OCI-LY7 (cell line): ENCODE measurements around the gene ZW10.

ENCODE experiments used
- CTCF ChIP-seq: fragments of 200-600 bp; sonication (generic); conservative IDR thresholded peaks from 2 replicates; pipeline ENCODE4 v1.5.1; 2014; ENCODE audit warnings: mild to moderate bottlenecking, antibody characterized with exemption, low read length, moderate library complexity, mixed read lengths
- EZH2phosphoT487 ChIP-seq: fragments of 200-600 bp; sonication (generic); IDR thresholded peaks from 2 replicates; pipeline ENCODE4 v1.6.1; 2018; ENCODE audit warnings: low read depth, borderline replicate concordance, mild to moderate bottlenecking, mixed run types, antibody characterized with exemption, low read length, moderate library complexity, mixed read lengths

- TF ChIP-seq CTCF (no peak), EZH2phosphoT487 (no peak)
Observed at GRCh38 chr11:113705871-113706655, 67.4 kb downstream of the ZW10 start, which contains the start of gene TMPRSS5.
